GM18520 (cell line): ENCODE results near the gene CSMD2.

ENCODE experiments used
- ATAC-seq: cut with Tn5 transposase; IDR thresholded peaks from one replicate; pipeline ENCODE4 v1.9.1; 2021; ENCODE audit not compliant: unreplicated experiment

The CSMD2 gene

DNA sequence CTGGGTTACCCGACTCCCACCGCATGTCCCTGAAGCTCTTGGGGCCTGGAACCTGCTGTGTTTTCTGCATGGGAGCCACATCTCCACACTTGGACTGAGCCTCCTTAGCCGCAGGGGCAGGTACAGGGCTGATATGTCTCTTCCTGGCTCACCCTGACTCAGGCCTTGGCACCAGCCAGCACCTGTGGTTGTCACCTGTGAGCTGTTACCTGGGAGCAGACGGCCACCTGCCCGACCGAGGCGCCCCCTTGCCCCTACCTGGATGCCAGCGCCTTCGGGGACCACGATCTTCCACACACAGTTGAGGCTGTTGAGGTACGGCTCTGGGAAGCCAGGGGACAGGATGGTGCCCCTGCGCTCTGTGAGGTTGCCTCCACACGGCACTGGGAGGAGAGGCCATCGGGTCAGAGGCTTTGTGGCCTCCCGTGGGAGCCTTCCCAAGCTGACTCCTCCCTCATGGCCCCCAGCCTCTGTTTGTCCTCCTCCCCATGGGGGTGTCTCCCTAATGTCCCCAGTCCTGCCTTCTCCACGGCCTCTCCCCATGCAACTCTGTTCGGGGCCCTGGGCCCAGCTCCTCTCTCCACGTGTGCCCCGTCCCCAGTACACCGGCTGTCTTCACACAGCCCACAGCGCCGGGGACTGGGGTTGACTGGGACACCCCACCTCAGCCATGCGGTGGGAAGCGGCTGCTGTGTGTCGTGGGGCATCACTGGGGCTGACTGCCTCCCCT lies 540.6 kb downstream of the CSMD2 start:
- no peak for ATAC-seq

DNA sequence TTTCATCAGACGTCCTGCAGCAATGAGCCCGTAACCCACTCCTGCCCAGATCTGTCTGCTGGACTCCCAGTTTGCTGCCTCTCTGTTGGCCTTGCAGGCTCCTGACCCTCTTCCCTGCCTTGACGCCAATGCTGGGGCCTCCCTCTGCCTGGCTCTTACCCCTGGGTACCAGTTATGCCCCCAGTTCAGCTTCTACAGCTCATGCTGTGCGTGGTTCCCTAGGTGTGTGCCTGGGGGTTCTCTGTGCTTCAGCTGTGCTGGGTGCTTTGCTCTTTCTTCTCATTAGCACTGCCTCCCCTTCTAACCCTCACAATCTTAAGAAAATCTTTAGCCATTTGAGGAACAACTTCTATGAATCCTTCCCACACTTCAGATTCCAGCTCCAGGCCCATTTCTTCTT lies 541.2 kb downstream of the CSMD2 start:
- ATAC-seq = no peak

DNA sequence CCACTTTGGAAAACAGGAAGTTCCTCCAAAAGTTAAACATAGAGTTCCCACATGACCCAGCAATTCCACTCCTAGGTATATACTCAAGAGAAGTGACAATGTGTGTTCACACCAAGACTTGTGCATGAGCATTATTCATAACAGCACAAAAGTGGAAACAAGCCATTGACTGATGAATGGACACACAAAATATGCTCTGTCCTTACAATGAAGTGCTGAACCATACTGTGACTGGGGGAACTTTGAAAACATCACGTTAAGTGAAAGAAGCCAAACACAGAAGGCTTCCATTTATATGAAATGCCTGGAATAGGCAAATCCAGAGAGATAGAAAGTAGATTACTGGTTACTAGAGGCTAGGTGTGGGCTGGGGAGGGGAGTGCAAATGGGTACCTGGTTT lies 542.3 kb downstream of the CSMD2 start:
- no peak for ATAC-seq

DNA sequence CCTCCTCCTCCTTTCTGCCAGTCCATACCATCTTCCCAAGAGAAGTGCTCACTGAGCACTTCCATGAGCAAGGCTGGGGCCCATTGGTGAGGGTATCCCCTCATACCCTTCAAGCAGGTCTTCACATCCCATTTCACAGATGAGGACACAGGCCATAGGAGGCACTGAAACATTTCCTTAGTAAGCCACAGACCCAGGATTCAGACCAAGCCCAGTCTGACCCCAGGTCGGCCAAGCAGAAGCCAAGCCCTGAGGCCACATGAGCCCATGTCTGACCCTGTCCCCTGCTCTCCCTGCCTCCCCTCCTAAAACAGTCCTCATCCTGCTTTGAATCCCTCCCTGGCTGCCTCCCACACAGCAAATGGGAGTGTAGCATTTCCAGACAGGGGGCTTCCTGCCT lies 546.4 kb downstream of the CSMD2 start:
- no peak for ATAC-seq

DNA sequence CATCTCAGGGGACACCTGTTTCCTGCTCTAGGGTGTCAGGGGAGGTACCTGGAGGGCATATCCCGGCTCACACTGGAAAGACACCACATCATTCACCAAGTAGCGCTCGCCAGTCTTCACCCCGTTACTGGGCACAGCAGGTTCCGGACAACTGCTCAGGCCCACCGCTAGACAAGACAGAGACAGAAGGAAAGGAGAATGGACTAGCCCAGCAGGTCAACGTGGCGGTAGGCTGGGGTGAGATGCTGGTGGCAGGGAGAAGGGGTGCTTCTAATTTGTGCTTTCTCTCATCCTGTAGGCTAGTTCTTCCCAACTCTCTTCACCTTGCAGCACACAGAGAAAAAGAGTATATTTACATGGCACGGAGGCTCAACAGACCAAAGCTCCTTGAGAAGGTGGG lies 547.6 kb downstream of the CSMD2 start:
- no peak for ATAC-seq

DNA sequence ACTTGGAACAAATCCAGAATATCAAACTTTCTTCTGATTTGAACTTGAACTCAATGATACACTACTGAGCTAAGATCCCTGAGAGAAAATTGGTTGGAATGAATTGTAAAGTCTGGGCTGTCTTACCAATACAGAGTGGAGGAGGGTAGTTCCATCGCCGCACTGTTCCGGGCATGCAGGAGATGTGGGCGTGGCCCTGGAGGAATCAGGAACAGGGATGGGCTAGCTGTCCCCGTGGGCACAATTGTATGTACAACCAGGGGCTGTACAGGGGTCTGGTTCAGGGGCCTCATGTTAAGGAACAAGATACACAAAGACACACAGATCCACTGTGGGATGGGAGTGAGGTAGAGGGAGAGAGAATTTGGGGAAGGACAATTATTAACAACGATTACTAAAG lies 548.2 kb downstream of the CSMD2 start:
- ATAC-seq = no peak

DNA sequence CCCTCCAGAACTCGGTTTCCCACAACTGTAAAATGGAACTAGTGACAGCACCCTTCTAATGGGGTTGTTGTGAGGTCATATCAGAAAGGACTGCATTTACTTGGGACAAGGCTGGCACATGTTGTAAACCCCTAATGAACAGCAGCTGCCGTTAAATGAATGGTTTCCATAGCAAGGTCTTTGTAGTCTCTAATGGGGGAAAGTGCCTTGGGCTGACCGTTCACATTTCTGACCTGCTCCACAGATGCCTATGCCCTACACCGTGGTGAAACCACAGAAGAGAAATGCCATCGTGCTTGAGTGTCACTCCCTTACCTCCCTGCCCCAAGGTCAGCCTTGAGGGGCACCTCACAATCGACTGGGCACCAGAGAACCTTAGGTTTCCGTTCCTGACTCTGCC lies 549.5 kb downstream of the CSMD2 start:
- ATAC-seq = no peak

DNA sequence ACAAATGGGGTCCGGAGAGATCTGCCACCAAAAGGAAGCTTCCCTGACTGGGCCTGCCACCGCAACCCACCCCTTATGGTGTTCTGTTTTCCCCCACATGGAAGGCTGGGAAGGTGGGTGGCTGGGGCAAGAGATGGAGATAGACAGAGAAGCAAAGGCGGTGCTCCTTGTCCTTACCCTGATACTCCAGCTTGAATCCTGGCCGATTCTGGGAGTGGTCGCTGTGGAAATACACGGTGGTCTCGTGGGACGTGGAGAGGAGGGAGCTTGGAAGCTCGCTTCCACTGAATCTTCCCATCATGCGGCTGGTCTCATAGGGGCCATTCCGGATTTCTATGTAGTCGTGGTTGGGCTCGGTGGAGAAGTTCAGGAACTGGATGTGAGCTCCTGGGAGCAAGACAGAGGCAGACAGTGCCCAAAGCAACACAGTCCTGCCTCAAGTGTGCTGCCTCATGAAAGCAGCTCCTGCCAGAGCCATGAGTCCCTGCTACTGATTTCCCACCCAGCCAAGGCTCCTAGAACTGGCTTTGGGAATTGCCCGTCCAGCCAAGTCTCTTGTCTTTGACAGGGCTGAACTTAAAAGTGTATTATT lies 554.1 kb downstream of the CSMD2 start:
- ATAC-seq = no peak

DNA sequence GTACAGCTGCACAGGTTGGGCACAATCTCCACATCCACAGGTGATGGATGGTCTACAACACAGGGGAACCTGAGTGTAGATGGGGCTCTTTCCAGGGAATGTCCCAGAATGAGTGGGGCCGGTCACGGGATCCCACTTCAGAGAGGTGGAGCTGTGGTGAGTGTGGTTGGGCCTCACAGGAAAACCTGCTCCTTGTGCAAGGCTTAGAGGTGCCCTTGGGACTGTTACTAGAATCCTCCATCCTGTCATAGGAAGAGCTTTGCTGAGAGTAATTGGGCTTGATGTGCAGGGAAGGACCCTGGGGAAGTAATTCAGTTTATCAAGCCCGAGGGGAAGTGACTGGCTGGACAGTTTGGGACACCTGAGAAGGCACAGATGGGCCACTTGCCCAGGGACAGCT lies 554.6 kb downstream of the CSMD2 start:
- no peak for ATAC-seq

DNA sequence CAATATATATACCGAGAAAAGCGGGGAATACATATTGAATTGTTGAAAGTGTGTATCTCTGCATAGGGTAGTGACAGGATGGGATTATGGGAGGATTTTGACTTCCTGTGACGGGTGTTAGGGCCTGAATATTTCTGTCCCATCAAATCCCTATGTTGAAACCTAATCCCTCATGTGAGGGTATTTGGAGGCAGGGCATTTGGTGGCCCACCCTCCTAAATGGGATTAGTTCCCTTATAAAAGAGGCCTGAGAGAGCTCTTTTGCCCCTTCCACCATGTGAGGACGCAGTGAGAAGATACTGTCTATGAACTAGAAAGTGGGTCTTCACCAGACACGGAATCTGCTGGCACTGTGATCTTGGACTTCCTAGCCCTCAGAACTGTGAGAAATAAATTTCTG lies 555.3 kb downstream of the CSMD2 start:
- ATAC-seq = no peak

DNA sequence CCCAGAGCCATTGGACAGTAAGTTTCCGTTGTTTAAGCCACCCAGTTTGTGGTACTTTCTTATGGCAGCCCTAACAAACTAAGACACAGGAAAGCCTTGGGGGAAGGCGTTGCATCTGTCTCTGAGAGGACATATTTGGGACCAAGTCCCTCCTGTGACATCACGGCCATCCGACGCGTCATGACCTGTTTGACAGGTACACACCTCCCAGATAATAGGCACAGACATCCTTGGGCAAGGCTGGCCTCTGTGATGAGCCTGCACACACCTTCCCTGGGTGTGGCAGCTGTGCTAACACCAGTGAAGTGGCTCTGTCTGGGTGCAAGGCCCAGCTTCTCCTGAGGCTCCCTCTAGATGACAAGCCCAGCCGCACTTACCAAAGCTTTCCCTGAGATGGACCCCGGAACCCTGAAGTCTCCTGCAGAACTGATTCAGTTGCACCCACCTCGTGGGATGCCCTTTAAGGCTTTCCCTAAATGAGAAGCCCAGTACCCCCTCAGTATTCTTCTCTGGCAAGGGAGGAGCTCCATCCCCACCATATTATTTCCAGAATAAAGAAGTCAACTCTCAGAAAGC lies 556.1 kb downstream of the CSMD2 start:
- ATAC-seq = no peak

DNA sequence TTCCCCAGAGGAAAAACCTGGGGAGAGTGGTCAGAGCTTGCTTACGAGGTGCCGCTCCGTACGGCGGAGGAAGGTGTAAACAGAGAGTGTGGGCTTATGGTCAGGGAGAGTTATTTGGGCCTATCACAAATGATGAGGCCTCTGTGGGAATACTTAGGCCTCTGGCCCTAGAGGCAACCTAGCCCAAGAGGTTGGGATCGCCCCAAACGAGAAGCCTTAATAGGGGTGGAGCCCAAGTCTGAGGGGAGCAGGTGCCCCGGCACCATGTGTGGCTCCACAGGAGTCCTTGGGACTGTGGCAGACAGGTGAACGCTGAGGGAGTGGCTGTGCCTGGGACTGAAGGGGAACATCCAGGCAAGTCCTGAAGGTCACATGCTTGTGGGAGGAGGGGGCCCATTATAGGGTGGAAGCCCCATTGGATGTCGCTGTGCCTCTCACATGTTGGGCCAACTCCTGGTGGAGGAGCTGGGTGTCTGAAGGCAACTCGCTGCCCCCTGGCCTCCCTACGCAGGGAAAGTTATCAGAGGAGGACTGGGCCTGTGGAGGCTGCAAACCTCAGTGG lies 557.5 kb downstream of the CSMD2 start:
- no peak for ATAC-seq

DNA sequence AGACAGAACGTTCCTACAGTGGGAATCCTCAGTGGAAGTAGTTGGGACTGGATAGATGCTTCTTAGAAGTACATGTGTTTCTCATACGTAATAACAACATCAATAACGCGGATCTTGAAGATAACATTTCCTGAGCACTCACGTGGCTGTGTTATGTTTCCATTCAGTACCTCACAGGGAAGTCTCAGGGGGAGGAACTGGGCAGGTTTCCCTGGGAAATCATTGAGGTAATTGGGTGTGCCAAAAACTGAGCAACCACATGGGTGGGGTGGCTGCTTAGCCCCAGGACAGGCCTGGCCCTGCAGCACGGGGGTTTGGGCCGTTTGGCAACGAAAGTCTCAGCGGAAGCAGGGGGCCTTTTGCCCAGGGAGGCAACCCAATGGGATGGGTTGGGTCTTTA lies 558.8 kb downstream of the CSMD2 start:
- no peak for ATAC-seq

DNA sequence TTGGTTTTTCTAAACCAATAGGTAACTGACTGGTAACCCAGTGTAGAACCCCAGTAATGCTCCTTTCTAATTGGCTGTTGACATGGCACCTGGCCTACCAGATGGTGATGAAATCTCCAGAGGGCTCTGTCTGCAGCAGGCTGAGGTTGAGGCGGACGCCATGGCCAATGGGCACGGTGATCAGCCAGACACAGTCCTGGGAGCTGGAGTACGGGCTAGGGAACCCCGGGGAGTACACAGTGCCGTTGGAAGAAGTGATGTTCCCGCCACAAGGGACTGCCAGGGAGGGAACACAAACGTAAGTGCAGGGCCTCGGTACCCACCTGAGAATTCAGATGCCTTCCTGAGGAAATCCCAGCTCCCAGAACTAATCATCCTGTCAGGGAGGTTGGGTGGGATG lies 562.8 kb downstream of the CSMD2 start:
- ATAC-seq = no peak

DNA sequence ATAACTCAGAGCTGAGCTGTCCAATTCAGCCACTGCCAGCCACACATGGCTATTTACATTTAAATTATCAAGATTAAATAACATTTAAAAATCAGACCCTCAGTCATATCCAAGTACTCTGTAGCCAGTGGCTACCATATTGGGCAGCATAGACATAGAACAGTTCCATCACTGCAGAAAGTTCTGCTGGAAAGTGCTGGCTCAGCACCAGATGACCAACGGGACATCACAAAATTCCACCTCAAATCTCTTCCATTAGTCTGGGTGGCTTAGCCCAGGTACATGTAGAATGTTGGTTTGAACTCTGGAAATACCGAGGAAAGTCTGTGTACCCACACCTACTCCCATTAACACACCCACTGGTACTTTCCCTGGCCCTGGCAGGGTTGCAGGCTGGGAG lies 563.3 kb downstream of the CSMD2 start:
- no peak for ATAC-seq

DNA sequence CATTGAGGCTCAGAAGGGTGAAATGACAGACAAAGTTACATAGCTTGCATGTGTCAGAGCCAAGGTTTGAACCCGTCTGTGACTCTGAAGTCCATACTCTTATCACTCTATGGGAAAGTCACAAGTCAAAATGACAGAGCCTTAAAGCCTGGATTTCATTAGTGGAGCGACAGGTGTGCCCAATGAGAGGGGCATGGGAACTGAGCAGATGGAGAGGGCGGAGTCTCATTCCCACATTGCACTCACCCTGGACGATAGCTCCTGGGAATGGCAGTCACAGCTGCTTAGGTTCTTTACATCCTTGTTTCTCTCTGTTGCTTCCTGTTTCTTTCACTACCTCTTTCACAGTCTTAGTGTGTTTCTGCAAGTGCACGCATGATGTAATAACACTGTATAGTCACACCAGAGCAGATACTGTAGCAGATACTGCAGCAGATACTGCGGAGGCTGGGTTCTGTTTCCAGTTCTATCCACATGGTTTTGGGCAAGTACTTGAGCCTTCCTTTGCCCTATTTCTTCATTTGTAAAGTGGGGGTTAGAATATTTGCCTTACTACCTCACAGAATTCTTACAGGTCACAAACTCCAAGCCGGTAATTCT lies 565.4 kb downstream of the CSMD2 start:
- ATAC-seq = no peak

DNA sequence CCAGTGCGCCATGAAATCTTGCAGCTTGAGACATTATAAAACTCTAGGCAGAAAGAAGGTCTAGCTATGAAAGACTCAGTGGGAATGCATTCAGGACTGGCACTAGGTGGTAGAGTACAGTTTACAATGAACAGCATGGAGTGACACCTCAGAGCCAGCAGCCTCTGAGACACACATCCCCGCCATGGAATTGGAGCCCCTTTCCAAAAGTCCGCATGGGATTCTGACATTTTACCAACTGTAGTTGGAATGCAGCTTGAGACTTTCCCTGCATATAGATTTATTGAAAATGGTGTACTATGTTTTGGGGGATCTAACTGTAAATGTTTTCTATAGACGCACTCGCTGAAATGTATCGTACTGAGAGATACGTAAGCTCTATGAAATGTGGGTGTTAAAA lies 576.3 kb downstream of the CSMD2 start:
- no peak for ATAC-seq

DNA sequence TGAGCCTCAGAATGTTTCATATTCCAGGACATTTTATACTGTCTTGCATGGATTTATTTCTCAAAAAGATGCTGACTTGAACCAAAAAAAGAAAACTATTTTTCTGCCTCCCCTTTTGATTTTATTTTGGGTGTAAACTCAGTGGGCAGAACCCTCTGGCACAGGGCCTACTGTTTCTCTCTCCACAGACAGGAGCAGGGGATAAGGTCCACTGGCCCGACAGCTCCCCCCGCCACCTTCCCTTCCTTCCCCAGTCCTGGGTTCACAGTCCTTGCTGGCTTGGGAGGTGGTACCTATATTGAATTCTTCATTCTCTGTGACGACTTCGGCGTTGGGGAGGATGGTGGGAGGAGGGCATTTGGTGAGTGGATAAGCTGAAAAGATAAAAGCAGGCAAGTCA lies 578.2 kb downstream of the CSMD2 start:
- ATAC-seq = no peak

DNA sequence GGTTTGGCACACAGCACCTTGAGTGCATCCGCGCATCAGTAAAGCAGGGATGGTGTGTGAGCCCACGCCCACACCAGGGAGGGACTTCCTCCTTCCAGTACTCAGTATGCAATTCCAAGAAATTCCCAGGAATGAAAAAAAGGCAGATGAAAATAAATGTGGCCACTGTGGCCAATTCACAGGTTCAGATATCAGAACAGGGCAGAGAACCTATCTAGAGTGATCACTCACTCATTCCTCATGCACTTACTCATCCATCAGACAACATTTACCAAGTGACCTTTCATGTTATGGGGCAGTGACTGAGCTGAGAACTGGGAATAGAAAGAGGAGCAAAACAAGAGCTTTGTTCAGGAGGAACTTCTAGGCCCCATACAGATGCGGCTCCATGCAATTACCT lies 578.9 kb downstream of the CSMD2 start:
- ATAC-seq = no peak

DNA sequence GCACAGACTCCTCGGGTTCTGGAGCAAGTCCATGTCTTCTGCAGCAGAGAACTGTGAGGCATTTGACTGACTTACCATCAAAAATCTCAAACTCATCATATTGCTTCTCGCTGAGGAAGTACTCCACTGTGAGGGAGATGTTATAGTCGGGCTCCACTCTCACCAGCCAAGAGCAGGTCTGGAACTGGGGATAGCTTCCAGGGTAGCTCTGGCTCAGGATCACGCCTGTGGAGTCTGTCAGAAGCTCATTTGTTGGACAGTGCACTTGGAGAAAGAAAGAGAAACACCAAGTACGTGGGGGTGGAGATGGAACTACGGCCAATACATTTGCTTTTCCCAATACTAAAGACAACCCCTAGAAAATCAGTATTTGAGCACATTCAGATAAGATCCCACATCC lies 581.5 kb downstream of the CSMD2 start:
- ATAC-seq = no peak

DNA sequence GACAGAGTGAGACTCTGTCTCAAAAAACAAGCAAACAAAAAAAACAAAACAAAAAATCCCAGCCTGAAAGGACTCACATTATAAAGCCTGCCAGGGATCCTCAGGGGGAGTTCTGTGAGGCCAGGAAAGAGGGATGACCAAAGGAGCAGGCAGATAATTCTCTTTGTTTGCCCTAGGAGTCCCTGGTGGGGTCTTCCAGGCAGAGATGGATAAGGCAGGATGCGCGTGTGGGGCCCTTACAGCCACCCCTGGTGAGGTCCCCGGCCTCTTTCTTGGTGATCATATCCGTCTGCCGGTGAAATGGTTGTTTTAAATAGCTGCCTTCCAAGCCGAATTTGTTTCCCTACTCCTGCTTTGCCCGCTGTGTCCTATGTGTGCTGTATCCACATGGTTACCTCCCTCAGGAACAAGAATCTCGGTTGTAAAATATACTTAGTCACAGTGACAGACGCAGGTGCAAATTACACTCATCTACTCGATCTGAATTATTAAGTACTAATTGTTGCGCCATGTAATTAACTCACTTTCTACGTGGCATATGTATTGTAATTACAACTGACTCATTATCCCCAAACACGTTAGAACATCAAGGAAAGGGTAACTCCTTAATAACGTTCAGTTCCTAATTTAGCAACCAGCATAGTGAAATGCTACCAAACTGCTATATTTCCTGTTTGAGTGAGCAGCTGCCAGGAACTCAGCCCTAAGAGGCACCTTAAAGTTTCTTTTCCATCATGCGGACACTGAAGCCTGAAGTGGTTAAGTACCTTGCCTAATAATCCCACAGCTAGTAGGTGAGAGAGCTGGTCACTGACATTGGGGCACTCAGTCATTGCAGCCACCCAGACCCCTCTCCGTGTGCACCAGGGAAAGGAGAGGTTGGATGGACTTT lies 586.2 kb downstream of the CSMD2 start:
- no peak for ATAC-seq
